Activated CD4-positive, alpha-beta T cell treated with anti-CD3 and anti-CD28 coated beads, Interleukin-2, amount 50 U/mL, for 48 hours (primary cell): Measurements from ENCODE around the gene TCF4.

ENCODE experiments used
- DNase-seq, 2 experiments: peaks; one replicate each; pipeline ENCODE4 v3.0.0-alpha.2; 2020

Gene TCF4

GRCh38 chr18:55314031-55314430 lies 274.0 kb downstream of the TCF4 start:
- no peak for DNase-seq

GRCh38 chr18:55310863-55311262 lies 277.1 kb downstream of the TCF4 start:
- no peak for DNase-seq

GRCh38 chr18:55310044-55310676 lies 277.8 kb downstream of the TCF4 start:
- DNase-seq = no peak

GRCh38 chr18:55309249-55309648 lies 278.7 kb downstream of the TCF4 start:
- no peak for DNase-seq

GRCh38 chr18:55307505-55307904 lies 280.5 kb downstream of the TCF4 start:
- DNase-seq = no peak

- no peak for DNase-seq
Measured at GRCh38 chr18:55306359-55307024, 281.5 kb downstream of the TCF4 start.

GRCh38 chr18:55302167-55302833 lies 285.7 kb downstream of the TCF4 start:
- DNase-seq = no peak

GRCh38 chr18:55301824-55302166 lies 286.2 kb downstream of the TCF4 start:
- no peak for DNase-seq

GRCh38 chr18:55300936-55301531 lies 287.0 kb downstream of the TCF4 start:
- no peak for DNase-seq

GRCh38 chr18:55300421-55300935 lies 287.5 kb downstream of the TCF4 start:
- DNase-seq = no peak

- DNase-seq = no peak
Measured at GRCh38 chr18:55296778-55297177, 291.2 kb downstream of the TCF4 start.

GRCh38 chr18:55296115-55296514 lies 291.9 kb downstream of the TCF4 start:
- no peak for DNase-seq

GRCh38 chr18:55290898-55291297 lies 297.1 kb downstream of the TCF4 start:
- no peak for DNase-seq

- DNase-seq = no peak
Measured at GRCh38 chr18:55289775-55290174, 298.2 kb downstream of the TCF4 start.

GRCh38 chr18:55289048-55289447 lies 298.9 kb downstream of the TCF4 start:
- DNase-seq = no peak

GRCh38 chr18:55287935-55288868 lies 299.8 kb downstream of the TCF4 start:
- no peak for DNase-seq

GRCh38 chr18:55287149-55287806 lies 300.7 kb downstream of the TCF4 start:
- DNase-seq = no peak

- no peak for DNase-seq
Measured at GRCh38 chr18:55286257-55286825, 301.7 kb downstream of the TCF4 start.

- no peak for DNase-seq
Measured at GRCh38 chr18:55284614-55285013, 303.4 kb downstream of the TCF4 start.

- DNase-seq = no peak
Measured at GRCh38 chr18:55283309-55283708, 304.7 kb downstream of the TCF4 start.

- DNase-seq = no peak
Measured at GRCh38 chr18:55280503-55280902, 307.5 kb downstream of the TCF4 start.
